Chondrocyte (in vitro differentiated cells): Measurements from ENCODE around the gene ASS1. TPM values are rescaled to one million over a fixed set of nuclear protein-coding genes. Genes with fewer than 3 reads are reported as not detected.

Experiments
- DNase-seq: peaks from one replicate; pipeline ENCODE4 v3.0.0; 2021; ENCODE audit warnings: mixed read lengths, low spot score
- H3K27ac Mint-ChIP-seq: one replicate; pipeline ENCODE4 v1.8.0; 2021; ENCODE audit warnings: mild to moderate bottlenecking, moderate library complexity, mixed read lengths; ENCODE audit not compliant: unreplicated experiment
- H3K27me3 Mint-ChIP-seq: 2 replicates; pipeline ENCODE4 v1.8.0; 2021; ENCODE audit warnings: low read depth, mixed read lengths
- H3K36me3 Mint-ChIP-seq: 2 replicates; pipeline ENCODE4 v1.8.0; 2021; ENCODE audit warnings: low read depth, mixed read lengths
- H3K4me1 Mint-ChIP-seq: 2 replicates; pipeline ENCODE4 v1.8.0; 2021; ENCODE audit warnings: low read depth, mild to moderate bottlenecking, mixed read lengths
- H3K4me3 Mint-ChIP-seq: one replicate; pipeline ENCODE4 v1.8.0; 2021; ENCODE audit warnings: mild to moderate bottlenecking, moderate library complexity, mixed read lengths; ENCODE audit not compliant: unreplicated experiment
- H3K9me3 Mint-ChIP-seq: 2 replicates; pipeline ENCODE4 v1.8.0; 2021; ENCODE audit warnings: low read depth, mixed read lengths
- CTCF ChIP-seq: fragments of 200-600 bp; sonication (generic); IDR thresholded peaks from 2 replicates; pipeline ENCODE4 v1.5.0; 2021; ENCODE audit warnings: antibody characterized with exemption, mild to moderate bottlenecking, moderate library complexity
- total RNA-seq: library from RNA; stranded (reverse); gene quantifications from 3 replicates; pipeline ENCODE4 v1.2.1, GENCODE V29; 2021

Gene ASS1
- total RNA-seq, 1 donor from 2014 or later: 193 TPM

- Mint-ChIP-seq H3K9me3 (no peaks in the 10 kb centered on the region), H3K4me1 (no peaks in the 10 kb centered on the region)
- DNase-seq: no peak
These were observed 21.9 kb downstream of the ASS1 start for GRCh38 chr9:130466537-130467217.

GRCh38 chr9:130467316-130467715 is 22.6 kb downstream of the ASS1 start:
- H3K27me3 Mint-ChIP-seq: no peaks in the 10 kb centered on the region
- no peaks in the 10 kb centered on the region for H3K9me3 Mint-ChIP-seq
- no peak overlapping the region for H3K4me3 Mint-ChIP-seq
- DNase-seq: no peak
- H3K36me3 Mint-ChIP-seq: peaks cover 16% of the 10 kb centered on the region
- TF ChIP-seq CTCF: no peak
- H3K4me1 Mint-ChIP-seq: no peaks in the 10 kb centered on the region
- H3K27ac Mint-ChIP-seq: no peak overlapping the region

More at GRCh38 chr9:130466537-130467217, 21.9 kb downstream of the ASS1 start:
- H3K36me3 Mint-ChIP-seq: peaks cover 16% of the 10 kb centered on the region
- no peak overlapping the region for H3K27ac Mint-ChIP-seq
- no peak for TF ChIP-seq CTCF
- H3K27me3 Mint-ChIP-seq: no peaks in the 10 kb centered on the region
- H3K4me3 Mint-ChIP-seq: no peak overlapping the region

DNA sequence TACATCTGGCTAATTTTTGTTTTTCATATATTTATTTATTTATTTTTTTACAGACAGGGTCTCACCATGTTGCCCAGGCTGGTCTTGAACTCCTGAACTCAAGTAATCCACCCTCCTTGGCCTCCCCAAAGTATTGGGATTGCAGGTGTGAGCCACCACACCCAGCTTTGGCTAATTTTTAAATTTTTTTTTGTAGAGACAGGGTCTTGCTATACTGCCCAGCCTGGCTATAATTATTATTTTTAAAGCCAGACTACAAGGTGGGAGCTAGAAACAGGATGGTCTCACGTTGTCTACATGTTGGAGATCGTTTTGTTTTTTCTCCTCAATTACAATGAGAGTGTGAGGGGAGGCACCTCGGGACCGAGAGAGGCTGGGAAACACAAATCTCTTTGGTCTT is 23.8 kb downstream of the ASS1 start:
- peaks cover 16% of the 10 kb centered on the region for H3K36me3 Mint-ChIP-seq
- DNase-seq: no peak
- H3K27me3 Mint-ChIP-seq: no peaks in the 10 kb centered on the region
- H3K4me3 Mint-ChIP-seq: no peak overlapping the region
- H3K9me3 Mint-ChIP-seq: no peaks in the 10 kb centered on the region
- no peaks in the 10 kb centered on the region for H3K4me1 Mint-ChIP-seq
- TF ChIP-seq CTCF: no peak
- no peak overlapping the region for H3K27ac Mint-ChIP-seq

GRCh38 chr9:130470269-130470668 is 25.5 kb downstream of the ASS1 start:
- DNase-seq: no peak
- no peaks in the 10 kb centered on the region for H3K9me3 Mint-ChIP-seq
- H3K36me3 Mint-ChIP-seq: peaks cover 12% of the 10 kb centered on the region
- no peak overlapping the region for H3K4me3 Mint-ChIP-seq
- no peaks in the 10 kb centered on the region for H3K4me1 Mint-ChIP-seq
- TF ChIP-seq CTCF: no peak
- H3K27me3 Mint-ChIP-seq: no peaks in the 10 kb centered on the region
- H3K27ac Mint-ChIP-seq: no peak overlapping the region

DNA sequence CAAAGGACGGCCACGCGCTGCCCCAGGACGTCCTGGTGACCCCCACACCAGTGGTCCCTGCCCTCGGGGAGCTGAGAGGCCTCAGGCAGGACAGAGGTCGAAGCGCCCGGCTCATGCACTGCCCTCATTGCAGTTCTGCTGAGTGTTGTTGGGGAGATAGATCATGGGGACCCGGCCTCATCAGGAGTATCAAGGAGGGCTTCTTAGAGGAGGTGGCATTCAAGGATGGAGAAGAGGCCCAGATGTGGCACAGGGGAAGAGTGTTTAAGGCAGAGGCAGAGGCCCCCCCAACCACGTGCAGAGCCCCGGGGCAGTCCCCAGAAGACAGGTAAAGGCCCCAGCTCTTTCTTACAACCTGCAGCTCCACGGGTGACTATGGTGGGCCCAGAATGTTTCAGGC is 26.2 kb downstream of the ASS1 start:
- TF ChIP-seq CTCF: no peak
- H3K4me3 Mint-ChIP-seq: no peak overlapping the region
- H3K27me3 Mint-ChIP-seq: no peaks in the 10 kb centered on the region
- H3K4me1 Mint-ChIP-seq: no peaks in the 10 kb centered on the region
- H3K27ac Mint-ChIP-seq: no peak overlapping the region
- no peaks in the 10 kb centered on the region for H3K9me3 Mint-ChIP-seq
- no peak for DNase-seq
- peaks cover 14% of the 10 kb centered on the region for H3K36me3 Mint-ChIP-seq
